ENCODE results near the gene NUFIP1. TPM values are rescaled to one million over a fixed set of nuclear protein-coding genes. Genes with fewer than 3 reads are reported as not detected.

The NUFIP1 gene
- total RNA-seq, 2 experiments from 2014 or later = 4.0 to 4.3 TPM

DNA sequence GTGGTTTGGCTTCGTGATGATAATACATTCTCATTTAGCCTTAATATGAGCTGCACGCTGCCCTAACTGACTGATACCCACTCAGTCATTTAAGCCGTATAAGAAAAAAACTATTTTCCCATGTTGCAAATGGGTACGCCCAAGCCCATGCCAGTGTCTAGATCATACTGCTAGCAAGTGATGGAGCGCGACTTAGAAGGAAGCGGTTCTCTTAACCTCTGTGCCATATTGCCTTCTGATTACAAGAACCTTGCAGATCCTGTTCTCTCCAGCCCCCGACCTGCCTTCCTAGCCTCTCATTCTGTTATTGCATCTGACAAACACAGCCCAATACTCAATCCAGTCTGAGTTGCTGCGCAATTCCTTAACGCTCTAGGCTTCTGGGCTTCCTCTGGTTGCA lies 670 bp upstream of the NUFIP1 start:
- H3K36me3 Mint-ChIP-seq (ENCODE audit: low read depth) = peaks cover 7% of the 10 kb centered on the region
- peaks cover 54% of the 10 kb centered on the region for H3K4me1 Mint-ChIP-seq
- POLR2A ChIA-PET = interaction anchor here (1.0 to 1.2 kb wide), 2 partner anchors 14 to 252 kb away, joined by 3 to 5 read pairs; no protein-coding TSS in a partner anchor
- H3K27ac Mint-ChIP-seq = peak overlapping the region; percentile 89
- no peaks in the 10 kb centered on the region for H3K27me3 Mint-ChIP-seq
- peak overlapping the region; percentile 96 for H3K4me3 Mint-ChIP-seq
- no peaks in the 10 kb centered on the region for H3K9me3 Mint-ChIP-seq
- CTCF ChIA-PET = no interaction called here
- peak; percentile 21 for DNase-seq

GRCh38 chr13:44978328-44978727 lies 10.9 kb downstream of the NUFIP1 start:
- no peaks in the 10 kb centered on the region for H3K9me3 Mint-ChIP-seq
- ChIA-PET CTCF (interaction anchor here (0.5 to 0.6 kb wide), 2 partner anchors 23 to 495 kb away, joined by 3 read pairs; no protein-coding TSS in a partner anchor), POLR2A (no interaction called here)
- no peak for DNase-seq
- peaks cover 2% of the 10 kb centered on the region for H3K4me1 Mint-ChIP-seq
- no peak overlapping the region for H3K4me3 Mint-ChIP-seq
- H3K36me3 Mint-ChIP-seq (ENCODE audit: low read depth) = peaks cover 26% of the 10 kb centered on the region
- H3K27me3 Mint-ChIP-seq = no peaks in the 10 kb centered on the region
- no peak overlapping the region for H3K27ac Mint-ChIP-seq

- peaks cover 23% of the 10 kb centered on the region for H3K36me3 Mint-ChIP-seq (ENCODE audit: low read depth)
- H3K27me3 Mint-ChIP-seq = no peaks in the 10 kb centered on the region
- CTCF ChIA-PET = interaction anchor here (1.3 kb wide), 1 partner anchor 11 kb away, joined by 3 read pairs; no protein-coding TSS in a partner anchor
- no peak overlapping the region for H3K27ac Mint-ChIP-seq
- POLR2A ChIA-PET = no interaction called here
- no peaks in the 10 kb centered on the region for H3K4me1 Mint-ChIP-seq
- no peaks in the 10 kb centered on the region for H3K9me3 Mint-ChIP-seq
- H3K4me3 Mint-ChIP-seq = no peak overlapping the region
- DNase-seq = no peak
Observed at GRCh38 chr13:44976949-44977583, 12.2 kb downstream of the NUFIP1 start.

GRCh38 chr13:44976196-44976595 lies 13.1 kb downstream of the NUFIP1 start:
- DNase-seq = no peak
- ChIA-PET POLR2A (interaction anchor here (0.9 kb wide), 1 partner anchor 13 kb away, joined by 5 read pairs; the partner anchor contains the start of genes GPALPP1 and NUFIP1), CTCF (interaction anchor here (1.2 kb wide), 1 partner anchor 492 kb away, joined by 4 read pairs; no protein-coding TSS in a partner anchor)
- H3K4me1 Mint-ChIP-seq = no peaks in the 10 kb centered on the region
- no peaks in the 10 kb centered on the region for H3K9me3 Mint-ChIP-seq
- no peak overlapping the region for H3K4me3 Mint-ChIP-seq
- H3K36me3 Mint-ChIP-seq (ENCODE audit: low read depth) = peaks cover 25% of the 10 kb centered on the region
- no peak overlapping the region for H3K27ac Mint-ChIP-seq
- H3K27me3 Mint-ChIP-seq = no peaks in the 10 kb centered on the region

DNA sequence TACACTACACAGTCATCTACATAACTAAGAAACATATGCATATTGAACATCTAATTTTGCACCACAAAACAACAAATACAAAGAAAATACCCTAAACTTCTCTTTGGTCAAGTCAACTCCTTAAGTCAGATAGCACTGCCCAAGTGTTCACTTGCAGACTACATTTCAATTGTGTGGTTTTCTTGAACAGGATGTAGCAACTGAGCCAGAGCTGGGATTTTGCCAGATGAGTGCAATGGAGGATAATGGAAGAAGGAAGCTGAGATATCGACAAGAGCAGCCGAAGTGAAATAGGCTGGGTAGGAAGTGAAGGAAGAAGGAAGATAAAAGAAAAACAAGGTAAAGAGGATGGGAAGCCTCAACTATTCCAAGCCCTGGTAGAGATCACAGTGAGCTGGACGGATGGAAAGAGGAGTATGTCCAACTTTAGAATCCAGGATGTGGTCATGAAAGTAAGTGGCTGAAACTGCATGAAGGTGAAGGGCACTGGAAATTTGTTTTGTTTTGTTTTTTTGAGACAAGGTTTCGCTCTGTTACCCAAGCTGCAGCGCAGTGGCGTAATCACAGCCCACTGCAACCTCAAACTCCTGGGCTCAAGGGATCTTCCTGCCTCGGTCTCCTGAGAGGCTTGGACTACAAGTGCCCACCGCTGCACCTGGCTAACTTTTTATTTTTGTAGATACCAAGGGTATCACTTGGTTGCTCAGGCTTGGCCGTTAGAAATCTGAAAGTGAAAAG lies 15.0 kb downstream of the NUFIP1 start:
- no peak for DNase-seq
- POLR2A ChIA-PET = no interaction called here

GRCh38 chr13:44972956-44973581 lies 16.2 kb downstream of the NUFIP1 start:
- H3K27me3 Mint-ChIP-seq = no peaks in the 10 kb centered on the region
- H3K9me3 Mint-ChIP-seq = no peaks in the 10 kb centered on the region
- H3K36me3 Mint-ChIP-seq (ENCODE audit: low read depth) = peaks cover 10% of the 10 kb centered on the region
- H3K4me1 Mint-ChIP-seq = no peaks in the 10 kb centered on the region
- no peak overlapping the region for H3K4me3 Mint-ChIP-seq
- no peak overlapping the region for H3K27ac Mint-ChIP-seq
- CTCF ChIA-PET = interaction anchor here (1.4 to 1.9 kb wide), 2 partner anchors 18 to 489 kb away, joined by 3 to 9 read pairs; no protein-coding TSS in a partner anchor
- DNase-seq = no peak
- POLR2A ChIA-PET = no interaction called here

More for the DNA sequence above, 15.0 kb downstream of the NUFIP1 start:
- CTCF ChIA-PET = interaction anchor here (1.4 to 1.9 kb wide), 3 partner anchors 19 to 490 kb away, joined by 3 to 9 read pairs (median 3); no protein-coding TSS in a partner anchor
- Mint-ChIP-seq H3K27ac (no peak overlapping the region), H3K4me1 (no peaks in the 10 kb centered on the region), H3K36me3 (ENCODE audit: low read depth) (peaks cover 20% of the 10 kb centered on the region), H3K27me3 (no peaks in the 10 kb centered on the region), H3K9me3 (no peaks in the 10 kb centered on the region), H3K4me3 (no peak overlapping the region)

DNA sequence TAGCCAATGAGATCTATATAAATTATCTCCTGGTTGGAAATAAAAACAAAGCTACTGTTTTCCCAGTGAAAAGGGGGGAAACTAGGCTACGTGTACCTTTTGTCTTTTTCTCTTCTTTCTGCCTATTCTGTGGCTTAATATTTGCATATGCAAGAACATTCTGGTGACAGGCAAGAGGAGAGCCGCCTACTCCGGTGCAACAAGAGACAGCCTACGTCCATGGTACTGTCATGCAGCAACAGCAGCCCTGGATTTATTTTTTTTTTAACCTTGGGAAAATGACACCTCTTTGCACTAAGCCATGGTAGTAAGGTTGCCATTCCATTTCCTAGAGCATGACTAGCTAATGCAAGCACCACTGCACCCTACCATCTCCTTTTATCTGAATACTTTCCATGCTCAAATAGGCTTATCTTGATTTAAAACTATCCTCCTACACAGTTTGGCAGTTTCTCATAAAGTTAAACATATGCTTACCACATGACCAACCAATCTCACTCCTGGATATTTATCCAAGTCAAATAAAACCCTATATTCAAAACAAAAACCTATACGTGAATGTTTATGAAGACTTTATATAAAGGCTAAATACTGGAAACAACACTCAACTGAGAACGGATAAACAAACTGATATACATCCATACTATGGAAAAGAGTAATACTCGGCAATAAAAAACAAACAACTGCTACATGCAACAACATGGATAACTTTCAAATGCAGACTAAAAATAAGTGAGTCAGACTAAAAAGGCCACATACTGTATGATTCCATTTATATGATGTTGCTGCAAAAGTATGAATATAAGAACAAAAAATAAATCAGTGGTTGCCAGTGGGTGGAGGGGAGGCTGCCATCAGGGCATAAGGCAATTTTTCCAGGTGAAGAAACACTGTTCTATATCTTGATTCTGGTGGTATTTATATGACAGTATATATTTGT lies 17.3 kb downstream of the NUFIP1 start:
- ChIA-PET POLR2A (no interaction called here), CTCF (interaction anchor here (0.9 kb wide), 1 partner anchor 489 kb away, joined by 3 read pairs; no protein-coding TSS in a partner anchor)
- Mint-ChIP-seq H3K4me3 (no peak overlapping the region), H3K4me1 (no peaks in the 10 kb centered on the region), H3K9me3 (no peaks in the 10 kb centered on the region), H3K27me3 (no peaks in the 10 kb centered on the region), H3K36me3 (ENCODE audit: low read depth) (peaks cover 5% of the 10 kb centered on the region), H3K27ac (no peak overlapping the region)
- DNase-seq = no peak

GRCh38 chr13:44969551-44970484 lies 19.5 kb downstream of the NUFIP1 start:
- H3K9me3 Mint-ChIP-seq = no peaks in the 10 kb centered on the region
- no peaks in the 10 kb centered on the region for H3K27me3 Mint-ChIP-seq
- no peak overlapping the region for H3K27ac Mint-ChIP-seq
- no peak for DNase-seq
- ChIA-PET CTCF (interaction anchor here (0.8 to 2.2 kb wide), 10 partner anchors 12 to 486 kb away, joined by 3 to 11 read pairs (median 4); no protein-coding TSS in a partner anchor), POLR2A (no interaction called here)
- no peaks in the 10 kb centered on the region for H3K4me1 Mint-ChIP-seq
- peaks cover 14% of the 10 kb centered on the region for H3K36me3 Mint-ChIP-seq (ENCODE audit: low read depth)
- H3K4me3 Mint-ChIP-seq = no peak overlapping the region

GRCh38 chr13:44968434-44968815 lies 20.8 kb downstream of the NUFIP1 start:
- Mint-ChIP-seq H3K4me3 (no peak overlapping the region), H3K27me3 (no peaks in the 10 kb centered on the region), H3K27ac (no peak overlapping the region), H3K36me3 (ENCODE audit: low read depth) (peaks cover 28% of the 10 kb centered on the region), H3K9me3 (peaks cover 3% of the 10 kb centered on the region), H3K4me1 (no peaks in the 10 kb centered on the region)
- no peak for DNase-seq
- CTCF ChIA-PET = interaction anchor here (1.1 to 2.0 kb wide), 2 partner anchors 50 to 55 kb away, joined by 3 to 6 read pairs; no protein-coding TSS in a partner anchor
- POLR2A ChIA-PET = no interaction called here

- POLR2A ChIA-PET = interaction anchor here (1.5 kb wide), 1 partner anchor 49 kb away, joined by 3 read pairs; no protein-coding TSS in a partner anchor
Observed at GRCh38 chr13:44967704-44968433, 21.4 kb downstream of the NUFIP1 start.

GRCh38 chr13:44961997-44962396 lies 27.3 kb downstream of the NUFIP1 start:
- ChIA-PET CTCF (no interaction called here), POLR2A (no interaction called here)
- no peaks in the 10 kb centered on the region for H3K27me3 Mint-ChIP-seq
- no peaks in the 10 kb centered on the region for H3K4me1 Mint-ChIP-seq
- DNase-seq = no peak
- H3K4me3 Mint-ChIP-seq = no peak overlapping the region
- no peak overlapping the region for H3K27ac Mint-ChIP-seq
- H3K9me3 Mint-ChIP-seq = peaks cover 15% of the 10 kb centered on the region
- peaks cover 49% of the 10 kb centered on the region for H3K36me3 Mint-ChIP-seq (ENCODE audit: low read depth)

More at GRCh38 chr13:44967704-44968433, 21.4 kb downstream of the NUFIP1 start:
- H3K9me3 Mint-ChIP-seq = peaks cover 4% of the 10 kb centered on the region
- no peak overlapping the region for H3K4me3 Mint-ChIP-seq
- DNase-seq = no peak
- no peaks in the 10 kb centered on the region for H3K27me3 Mint-ChIP-seq
- peaks cover 33% of the 10 kb centered on the region for H3K36me3 Mint-ChIP-seq (ENCODE audit: low read depth)
- CTCF ChIA-PET = interaction anchor here (1.1 to 2.0 kb wide), 2 partner anchors 49 to 54 kb away, joined by 3 to 6 read pairs; no protein-coding TSS in a partner anchor
- no peaks in the 10 kb centered on the region for H3K4me1 Mint-ChIP-seq
- H3K27ac Mint-ChIP-seq = no peak overlapping the region

Data from activated CD4-positive, alpha-beta memory T cell treated with anti-CD3 and anti-CD28 coated beads, Interleukin-2, amount 10 ng/mL, durations not matched to agents 7 days and 5 days (primary cell).